Ovary (tissue), 9 donors: Measurements from ENCODE around the gene HGF. TPM values are rescaled to one million over a fixed set of nuclear protein-coding genes. Genes with fewer than 3 reads are reported as not detected.

Experiments used
- DNase-seq, 5 donors: peaks; one replicate each; pipeline ENCODE4 v3.0.0-alpha.2; 2019 to 2020
- H3K27ac ChIP-seq, 2 donors: fragments of 200-600 bp; one replicate each; pipeline versions ENCODE4 v1.5.1 to v1.8.0; 2019 to 2022
- H3K27me3 ChIP-seq: fragments of 200-600 bp; one replicate; pipeline ENCODE4 v1.8.0; 2022
- H3K36me3 ChIP-seq: fragments of 200-600 bp; sonication (generic); one replicate; pipeline ENCODE4 v1.5.1; 2019
- H3K4me1 ChIP-seq: one replicate; pipeline ENCODE4 v1.8.1; 2013; ENCODE audit warnings: mild to moderate bottlenecking, moderate library complexity; ENCODE audit not compliant: insufficient read depth
- H3K4me3 ChIP-seq: fragments of 200-600 bp; sonication (generic); one replicate; pipeline ENCODE4 v1.5.1; 2017
- H3K9me3 ChIP-seq, 2 donors: fragments of 200-600 bp in 1 of 2; sonication (generic) in 1 of 2; one replicate each; pipeline versions ENCODE4 v1.5.1 to v1.8.1; 2013 to 2019; ENCODE audit warnings: mild to moderate bottlenecking in 1 of 2, moderate library complexity in 1 of 2
- CTCF ChIP-seq, 3 donors: fragments of 450-650 bp in 2 of 3; fragments of 200-600 bp in 1 of 3; IDR thresholded peaks; one replicate each; pipeline versions ENCODE4 v1.5.1 to v1.8.0; 2016 to 2022; ENCODE audit warnings: antibody characterized with exemption in 3 of 3, mild to moderate bottlenecking in 1 of 3
- EP300 ChIP-seq: sonication (generic); formaldehyde crosslinking; IDR thresholded peaks from one replicate; pipeline ENCODE4 v1.6.1; 2017; ENCODE audit warnings: antibody characterized with exemption
- POLR2A ChIP-seq: fragments of 450-650 bp; IDR thresholded peaks from one replicate; pipeline ENCODE4 v1.6.1; 2017; ENCODE audit warnings: antibody characterized with exemption, mild to moderate bottlenecking, moderate library complexity
- WGBS, 3 donors: extraction: QIAGEN DNeasy Blood & Tissue Kit in 1 of 3; methylation state at CpG; one replicate each; pipeline versions ENCODE4 v1.1.5 to v1.1.7; 2013 to 2017; 5-methylcytosine and 5-hydroxymethylcytosine counted together
- intact Hi-C, 4 donors: fragments of 100-400 bp; cut with DNase I; formaldehyde crosslinking; loops; one replicate each; pipeline versions ENCODE4 v1.11.0 to v1.15.1; 2022 to 2023
- polyA plus RNA-seq, 2 donors: library from polyadenylated mRNA; stranded (reverse); fragments of 200-250 nt in 1 of 2; fragments of 350-450 nt in 1 of 2; fragmentation: Illumina TruSeq in 1 of 2; extraction: RNeasy Lipid Tissue Mini Kit (QIAGEN cat#74804) in 1 of 2; gene quantifications; one replicate each; pipeline ENCODE4 v1.2.3, GENCODE V29; 2013 to 2014
- total RNA-seq, 7 donors: library from RNA; depleted of rRNA in 2 of 7; stranded (reverse); fragments of >200 nt in 2 of 7; fragmentation: NEBNext Ultra II Directional in 3 of 7; extraction: Animal tissue kit (Norgen Biotek cat#: 25700) in 3 of 7; gene quantifications; one replicate each; pipeline versions ENCODE4 v1.1.0 to v1.2.4, GENCODE V29; 2016 to 2023
- donor health status: DM: no; HTN: no; CAD: no; lungs with moderate emphysema.
- donor health status: DM: no; HTN: no; CAD: no.
- donor health status: Bipolar disorder and iron deficiency.
- donor health status: DM: yes; HTN: yes; CAD: no.
- donor health status: DM: no; HTN: no; CAD: no.
- donor health status: DM: yes; HTN: yes; CAD: no.

The HGF gene
- total and polyA plus RNA-seq, 9 donors, result 1.0 to 7.6 (median 3.2) TPM

DNA sequence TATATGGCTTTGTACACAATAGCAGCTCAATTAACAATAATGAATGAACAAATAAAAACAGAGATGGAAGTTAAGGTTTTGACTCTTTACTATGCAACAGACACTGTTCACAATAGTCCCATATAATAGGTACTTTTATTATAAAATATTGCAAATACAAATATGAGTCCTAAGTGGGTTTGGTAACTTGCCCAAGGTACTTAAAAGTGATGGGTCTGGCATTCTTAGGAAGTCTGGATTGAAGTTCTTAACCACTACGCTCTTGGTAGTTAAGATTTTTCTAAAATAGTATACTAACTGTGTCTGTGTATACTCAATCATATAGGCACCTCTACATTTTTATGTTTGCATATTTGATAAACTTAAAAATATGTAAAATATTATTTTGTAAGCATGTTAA lies 55.5 kb downstream of the HGF start:
- Histone ChIP-seq H3K36me3 (no peaks in the 10 kb centered on the region), H3K27me3 (no peaks in the 10 kb centered on the region), H3K9me3 (no peaks in the 10 kb centered on the region), H3K27ac (no peak overlapping the region), H3K4me3 (no peak overlapping the region), H3K4me1 (no peaks in the 10 kb centered on the region)
- TF ChIP-seq CTCF (IDR thresholded peaks at IDR 0.05) (no peak), EP300 (no peak), POLR2A (no peak)
- no peak for DNase-seq
- intact Hi-C loops, result no loop called here
- WGBS, 3 donors, result 83 to 94% (median 88%) methylated on average over 1 of the region's 1 CpG

- no peaks in the 10 kb centered on the region for H3K9me3 ChIP-seq
- no peak overlapping the region for H3K4me3 ChIP-seq
- DNase-seq, result no peak
- H3K36me3 ChIP-seq, result no peaks in the 10 kb centered on the region
- intact Hi-C loops, result no loop called here
- H3K27me3 ChIP-seq, result no peaks in the 10 kb centered on the region
- no peak overlapping the region for H3K27ac ChIP-seq
- TF ChIP-seq EP300, result no peak
- TF ChIP-seq CTCF (IDR thresholded peaks at IDR 0.05), result no peak
- no peak for TF ChIP-seq POLR2A
- WGBS, 3 donors, result 90 to 95% (median 95%) methylated on average over 1 of the region's 1 CpG
- H3K4me1 ChIP-seq, result no peaks in the 10 kb centered on the region
Observed at GRCh38 chr7:81710751-81711150, 59.1 kb downstream of the HGF start.

DNA sequence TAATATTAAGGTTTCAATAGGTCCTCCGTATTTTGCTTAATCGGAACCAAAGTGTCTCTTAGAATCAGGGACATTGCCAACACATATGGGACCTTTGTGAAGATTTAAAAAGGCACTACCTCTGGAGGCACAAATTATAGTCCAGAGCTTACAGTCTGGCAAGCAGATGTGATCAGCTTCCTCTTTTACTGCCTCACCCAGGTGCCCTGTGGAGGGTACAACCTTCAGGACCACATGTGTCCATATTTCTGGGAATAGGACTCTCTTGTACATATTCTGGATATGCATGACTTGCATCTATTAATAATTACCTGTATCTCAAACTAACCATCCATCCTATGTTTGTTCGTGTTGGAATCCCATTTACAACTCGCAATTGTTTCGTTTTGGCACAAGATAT lies 60.0 kb downstream of the HGF start:
- no peak for TF ChIP-seq EP300
- TF ChIP-seq CTCF (IDR thresholded peaks at IDR 0.05), result no peak
- TF ChIP-seq POLR2A, result no peak
- Histone ChIP-seq H3K27me3 (no peaks in the 10 kb centered on the region), H3K36me3 (no peaks in the 10 kb centered on the region), H3K27ac (no peak overlapping the region), H3K4me1 (no peaks in the 10 kb centered on the region), H3K9me3 (no peaks in the 10 kb centered on the region), H3K4me3 (no peak overlapping the region)
- WGBS, 3 donors, result 93 to 98% (median 95%) methylated on average over 5 of the region's 5 CpGs
- DNase-seq, result no peak
- intact Hi-C loops, result no loop called here

DNA sequence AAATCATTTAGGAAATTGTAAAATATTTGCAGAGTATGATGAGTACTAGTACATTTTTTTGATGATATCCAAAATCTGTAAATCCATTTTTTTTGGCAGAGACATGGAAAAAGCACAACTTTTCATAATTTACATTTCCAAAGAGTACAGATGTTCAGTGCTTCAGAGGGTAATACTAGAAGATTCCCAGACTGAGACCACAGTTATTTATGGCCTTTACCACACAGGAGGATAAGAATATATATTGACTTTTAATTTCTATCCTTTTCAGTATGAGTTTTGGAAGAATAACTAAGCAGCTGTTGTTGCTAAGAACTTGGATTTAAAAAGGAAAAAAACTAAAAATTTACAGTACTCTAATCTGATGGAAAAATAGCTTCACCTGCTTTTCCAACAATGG lies 61.9 kb downstream of the HGF start:
- H3K36me3 ChIP-seq, result no peaks in the 10 kb centered on the region
- H3K4me3 ChIP-seq, result no peak overlapping the region
- H3K27me3 ChIP-seq, result no peaks in the 10 kb centered on the region
- no peaks in the 10 kb centered on the region for H3K4me1 ChIP-seq
- no peak overlapping the region for H3K27ac ChIP-seq
- TF ChIP-seq EP300, result no peak
- no peak for TF ChIP-seq POLR2A
- no peak for TF ChIP-seq CTCF (IDR thresholded peaks at IDR 0.05)
- no peak for DNase-seq
- intact Hi-C loops, result no loop called here
- H3K9me3 ChIP-seq, result no peaks in the 10 kb centered on the region

DNA sequence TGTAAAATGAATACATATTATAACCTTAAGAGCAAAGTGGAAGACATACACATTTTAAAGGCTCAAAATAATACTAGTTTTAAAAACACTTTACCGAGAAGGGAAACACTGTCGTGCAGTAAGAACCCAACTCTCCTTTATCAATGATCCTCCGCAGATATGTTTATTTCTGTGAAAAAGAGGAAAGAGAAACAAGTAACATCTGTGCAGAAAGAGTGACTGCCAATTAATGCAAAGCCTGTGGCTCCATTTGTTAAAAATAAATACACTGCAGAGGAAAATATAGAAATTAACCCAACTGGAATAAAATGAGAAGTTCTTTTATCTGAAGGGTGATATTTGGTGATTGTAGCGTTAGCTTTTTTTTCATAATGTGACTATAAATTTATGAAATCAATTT lies 62.7 kb downstream of the HGF start:
- H3K4me3 ChIP-seq, result no peak overlapping the region
- intact Hi-C loops, result no loop called here
- DNase-seq, result no peak
- H3K27me3 ChIP-seq, result no peaks in the 10 kb centered on the region
- H3K4me1 ChIP-seq, result no peaks in the 10 kb centered on the region
- H3K36me3 ChIP-seq, result no peaks in the 10 kb centered on the region
- H3K27ac ChIP-seq, result no peak overlapping the region
- 41 to 67% (median 52%) methylated on average over 4 of the region's 4 CpGs for WGBS, 3 donors
- TF ChIP-seq CTCF (IDR thresholded peaks at IDR 0.05) (no peak), EP300 (no peak), POLR2A (no peak)
- no peaks in the 10 kb centered on the region for H3K9me3 ChIP-seq
